A549 (cell line): ENCODE measurements around the gene CSKMT. TPM values are rescaled to one million over a fixed set of nuclear protein-coding genes. Genes with fewer than 3 reads are reported as not detected.
A peak's percentile ranks its signal among the peaks of the same experiment; 100 is the strongest.

Experiments used
- ATAC-seq, 2 experiments: fragments of 200-7000 bp in 1 of 2; fragments of >200 bp in 1 of 2; cut with Nextera tagmentation in 1 of 2; cut with Tn5 transposase in 1 of 2; 3 replicates each; pipeline versions ENCODE4 v1.8.0 to v1.9.1; 2018 to 2020; ENCODE audit warnings: mild to moderate bottlenecking in 1 of 2, moderate library complexity in 1 of 2
- CTCF ChIA-PET: fragments of 300-600 bp; sonication (Branson Sonifier 250); formaldehyde crosslinking; extraction: SDS; loops from one replicate; lab custom pipeline; 2021; ENCODE audit warnings: antibody characterized with exemption, inconsistent platforms; lab: Yijun Ruan, JAX
- POLR2A ChIA-PET: fragments of 350-600 bp; formaldehyde crosslinking; extraction: SDS; loops from one replicate; lab custom pipeline; 2021; ENCODE audit warnings: antibody characterized with exemption, inconsistent platforms; lab: Yijun Ruan, JAX
- DNase-seq, 2 experiments: peaks; one replicate each; pipeline versions ENCODE4 v3.0.0 to v3.0.0-alpha.2; 2011 to 2016; ENCODE audit warnings: low read depth in 1 of 2, low spot score in 1 of 2
- FAIRE-seq: peaks from 2 replicates; lab custom pipeline; 2011; peaks lifted over from hg19 to GRCh38; lab: Jason Lieb, UNC
- H3K27ac ChIP-seq, 2 experiments: fragments of >200 bp; sonication (Bioruptor Twin); formaldehyde crosslinking; 3 replicates each; pipeline ENCODE4 v1.5.1; 2016 to 2017
- H3K4me1 ChIP-seq: fragments of >200 bp; sonication (Bioruptor Twin); formaldehyde crosslinking; 3 replicates; pipeline ENCODE4 v1.6.1; 2016
- H3K4me2 ChIP-seq: fragments of >200 bp; sonication (Bioruptor Twin); formaldehyde crosslinking; 3 replicates; pipeline ENCODE4 v1.6.1; 2016
- H3K4me3 ChIP-seq: fragments of >200 bp; sonication (Bioruptor Twin); formaldehyde crosslinking; 3 replicates; pipeline ENCODE4 v1.5.1; 2016
- H3K9me3 ChIP-seq: fragments of >200 bp; sonication (Bioruptor Twin); formaldehyde crosslinking; 3 replicates; pipeline ENCODE4 v1.6.1; 2016
- CHD2 ChIP-seq: fragments of 150-350 bp; IDR thresholded peaks from 2 replicates; pipeline ENCODE4 v1.6.1; 2014; ENCODE audit warnings: low read length; ENCODE audit not compliant: partially characterized antibody
- CHD4 ChIP-seq: fragments of 200-600 bp; sonication (generic); IDR thresholded peaks from 2 replicates; pipeline ENCODE4 v1.6.1; 2016; ENCODE audit warnings: antibody characterized with exemption, mild to moderate bottlenecking, borderline replicate concordance
- ELK1 ChIP-seq: fragments of 150-350 bp; IDR thresholded peaks from 2 replicates; pipeline ENCODE4 v1.6.1; 2014; ENCODE audit warnings: low read depth, mild to moderate bottlenecking, low read length
- FOSB ChIP-seq: fragments of 250-450 bp; sonication (Bioruptor Pico); IDR thresholded peaks from 2 replicates; pipeline ENCODE4 v1.5.0; 2020; ENCODE audit warnings: mild to moderate bottlenecking, moderate library complexity
- HDAC2 ChIP-seq: fragments of 200-600 bp; sonication (generic); IDR thresholded peaks from 2 replicates; pipeline ENCODE4 v1.6.1; 2016
- HMGXB4 ChIP-seq: fragments of 250-450 bp; sonication (Bioruptor Pico); IDR thresholded peaks from 2 replicates; pipeline ENCODE4 v1.5.0; 2021; ENCODE audit warnings: mild to moderate bottlenecking, moderate library complexity, borderline replicate concordance
- HOXA7 ChIP-seq: fragments of 250-450 bp; sonication (Bioruptor Pico); IDR thresholded peaks from 2 replicates; pipeline ENCODE4 v1.5.0; 2020; ENCODE audit warnings: mild to moderate bottlenecking, moderate library complexity
- MAZ ChIP-seq: fragments of 150-350 bp; IDR thresholded peaks from 2 replicates; pipeline ENCODE4 v1.6.1; 2014; ENCODE audit warnings: antibody characterized with exemption, low read depth, low read length, borderline replicate concordance
- NPAS2 ChIP-seq: fragments of 250-450 bp; sonication (Bioruptor Pico); IDR thresholded peaks from 2 replicates; pipeline ENCODE4 v1.8.0; 2022; ENCODE audit warnings: mild to moderate bottlenecking, moderate library complexity, borderline replicate concordance
- NR3C1 ChIP-seq: fragments of >200 bp; sonication (Bioruptor Twin); formaldehyde crosslinking; IDR thresholded peaks from 3 replicates; pipeline ENCODE4 v1.6.1; 2017
- PBX3 ChIP-seq: IDR thresholded peaks from 2 replicates; pipeline ENCODE4 v1.6.1; 2012
- PHF8 ChIP-seq: fragments of 200-600 bp; sonication (generic); IDR thresholded peaks from 2 replicates; pipeline ENCODE4 v1.6.1; 2016; ENCODE audit warnings: low read depth, mild to moderate bottlenecking, antibody characterized with exemption, moderate library complexity, borderline replicate concordance
- POLR2AphosphoS2 ChIP-seq: conservative IDR thresholded peaks from 2 replicates; pipeline ENCODE4 v1.6.1; 2012; ENCODE audit warnings: low read length, improper control_type of control experiment, inconsistent platforms
- RCOR1 ChIP-seq: fragments of 150-350 bp; IDR thresholded peaks from 2 replicates; pipeline ENCODE4 v1.6.1; 2014; ENCODE audit warnings: antibody characterized with exemption, low read length, low read depth
- SREBF2 ChIP-seq: fragments of 450-650 bp; IDR thresholded peaks from 2 replicates; pipeline ENCODE4 v1.6.1; 2014; ENCODE audit warnings: mild to moderate bottlenecking, moderate library complexity
- TFCP2L1 ChIP-seq: fragments of 250-450 bp; sonication (Bioruptor Pico); IDR thresholded peaks from 2 replicates; pipeline ENCODE4 v1.5.0; 2021; ENCODE audit warnings: mild to moderate bottlenecking
- ZSCAN20 ChIP-seq: fragments of 250-450 bp; sonication (Bioruptor Pico); IDR thresholded peaks from 2 replicates; pipeline ENCODE4 v1.8.0; 2022; ENCODE audit warnings: mild to moderate bottlenecking, moderate library complexity
- WGBS: methylation state at CpG from one replicate; pipeline ENCODE4 v1.1.6; 2017; ENCODE audit errors: missing lambda C conversion rate; 5-methylcytosine and 5-hydroxymethylcytosine counted together
- polyA plus RNA-seq, 4 experiments: library from polyadenylated mRNA; depleted of rRNA in 3 of 4; stranded (reverse); fragments of >200 nt; fragmentation: RNase III in 1 of 4; extraction: RNeasy Plus Mini Kit Qiagen cat#74134 plus additional on column Dnase treatment in 1 of 4; gene quantifications; 2 replicates in 3 of 4; 3 replicates in 1 of 4; pipeline ENCODE4 v1.2.3, GENCODE V29; 2011 to 2017
- TF ChIP-seq, protein P1 (sequence below): fragments of >200 bp; sonication (Bioruptor Twin); formaldehyde crosslinking; IDR thresholded peaks from 3 replicates; pipeline ENCODE4 v1.5.1; 2016
- TF ChIP-seq, protein P2 (sequence below): fragments of >200 bp; sonication (Bioruptor Twin); formaldehyde crosslinking; IDR thresholded peaks from 2 replicates; pipeline ENCODE4 v1.6.1; 2016
- TF ChIP-seq, protein P3 (sequence below): fragments of >200 bp; sonication (Bioruptor Twin); formaldehyde crosslinking; IDR thresholded peaks from 3 replicates; pipeline ENCODE4 v1.6.1; 2016

CSKMT gene
- polyA plus RNA-seq, 2 of the 4 experiments (the other 2 are of a cell fraction): 5.7 to 14.3 TPM

DNA sequence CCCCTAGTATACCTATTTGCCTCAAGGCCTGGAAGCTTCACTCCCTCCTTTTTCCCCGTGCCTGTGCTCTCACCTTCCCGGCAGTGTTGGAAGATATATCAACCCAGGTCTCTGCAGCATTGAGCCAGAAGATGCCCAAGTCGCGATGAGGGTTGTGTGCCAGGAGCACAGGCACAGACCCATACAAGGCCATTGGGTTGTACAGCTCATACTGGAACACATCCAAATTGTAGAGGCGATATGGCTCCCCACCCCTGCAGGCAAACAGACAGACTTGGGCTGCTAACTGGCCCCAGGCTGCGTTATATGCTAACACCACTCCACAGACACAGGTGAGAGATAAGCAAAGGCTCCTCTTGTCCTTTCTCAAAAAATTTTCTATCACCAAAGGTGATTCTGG, 32.6 kb upstream of the CSKMT start:
- Histone ChIP-seq H3K4me3 (no peak overlapping the region), H3K4me2 (no peak overlapping the region), H3K27ac (no peak overlapping the region), H3K9me3 (no peaks in the 10 kb centered on the region), H3K4me1 (no peaks in the 10 kb centered on the region)
- no peak for TF ChIP-seq PHF8
- TF ChIP-seq PBX3: no peak
- TF ChIP-seq, protein P1, sequence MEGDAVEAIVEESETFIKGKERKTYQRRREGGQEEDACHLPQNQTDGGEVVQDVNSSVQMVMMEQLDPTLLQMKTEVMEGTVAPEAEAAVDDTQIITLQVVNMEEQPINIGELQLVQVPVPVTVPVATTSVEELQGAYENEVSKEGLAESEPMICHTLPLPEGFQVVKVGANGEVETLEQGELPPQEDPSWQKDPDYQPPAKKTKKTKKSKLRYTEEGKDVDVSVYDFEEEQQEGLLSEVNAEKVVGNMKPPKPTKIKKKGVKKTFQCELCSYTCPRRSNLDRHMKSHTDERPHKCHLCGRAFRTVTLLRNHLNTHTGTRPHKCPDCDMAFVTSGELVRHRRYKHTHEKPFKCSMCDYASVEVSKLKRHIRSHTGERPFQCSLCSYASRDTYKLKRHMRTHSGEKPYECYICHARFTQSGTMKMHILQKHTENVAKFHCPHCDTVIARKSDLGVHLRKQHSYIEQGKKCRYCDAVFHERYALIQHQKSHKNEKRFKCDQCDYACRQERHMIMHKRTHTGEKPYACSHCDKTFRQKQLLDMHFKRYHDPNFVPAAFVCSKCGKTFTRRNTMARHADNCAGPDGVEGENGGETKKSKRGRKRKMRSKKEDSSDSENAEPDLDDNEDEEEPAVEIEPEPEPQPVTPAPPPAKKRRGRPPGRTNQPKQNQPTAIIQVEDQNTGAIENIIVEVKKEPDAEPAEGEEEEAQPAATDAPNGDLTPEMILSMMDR: no peak
- no peak for TF ChIP-seq CHD2
- TF ChIP-seq SREBF2: no peak
- TF ChIP-seq TFCP2L1 (CRISPR knock-in tag): no peak
- TF ChIP-seq NPAS2 (CRISPR knock-in tag): no peak
- TF ChIP-seq HDAC2: no peak
- DNase-seq (no peak), FAIRE-seq (no peak), ATAC-seq (no peak)
- 88% methylated on average over 6 of the region's 6 CpGs for WGBS
- ChIA-PET CTCF (interaction anchor here (0.7 to 2.1 kb wide), 3 partner anchors 17 to 89 kb away, joined by 3 to 6 read pairs (median 3); no protein-coding TSS in a partner anchor), POLR2A (no interaction called here)

DNA sequence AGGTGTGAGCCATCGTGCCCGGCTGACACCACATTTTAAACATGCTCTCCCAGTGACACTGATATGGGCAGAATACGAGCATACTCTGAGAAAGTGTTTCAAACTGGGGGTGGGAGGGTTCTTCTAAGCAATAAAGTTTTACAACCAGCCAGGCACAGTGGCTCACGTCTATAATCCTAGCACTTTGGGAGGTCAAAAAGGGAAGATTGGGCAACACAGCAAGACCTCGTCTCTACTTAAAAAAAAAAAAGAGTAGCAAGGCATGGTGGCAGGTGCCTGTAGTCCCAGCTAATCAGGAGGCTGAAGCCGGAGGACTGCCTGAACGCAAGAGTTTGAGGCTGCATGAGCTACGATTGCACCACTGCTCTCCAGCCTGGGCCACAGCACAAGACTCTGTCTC, 20.9 kb upstream of the CSKMT start:
- ChIA-PET POLR2A (interaction anchor here (1.1 to 1.5 kb wide), 2 partner anchors 9 to 23 kb away, joined by 4 to 5 read pairs; partner anchors contain the start of genes B3GAT3 and INTS5), CTCF (interaction anchor here (0.6 to 0.7 kb wide), 2 partner anchors 22 to 101 kb away, joined by 3 read pairs; partner anchors contain the start of gene B3GAT3)

More for the DNA sequence above, 20.9 kb upstream of the CSKMT start:
- Histone ChIP-seq H3K4me2 (peak overlapping the region; percentile 96; the same call in 1 of the 3 replicates), H3K9me3 (no peaks in the 10 kb centered on the region), H3K4me1 (peaks cover 15% of the 10 kb centered on the region), H3K27ac (no peak overlapping the region), H3K4me3 (no peak overlapping the region)
- no peak for ATAC-seq
- no peak for FAIRE-seq
- DNase-seq: no peak
- WGBS: 92% methylated on average over 8 of the region's 8 CpGs
- TF ChIP-seq ELK1: no peak
- TF ChIP-seq, protein P2, sequence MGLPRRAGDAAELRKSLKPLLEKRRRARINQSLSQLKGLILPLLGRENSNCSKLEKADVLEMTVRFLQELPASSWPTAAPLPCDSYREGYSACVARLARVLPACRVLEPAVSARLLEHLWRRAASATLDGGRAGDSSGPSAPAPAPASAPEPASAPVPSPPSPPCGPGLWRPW: no peak
- TF ChIP-seq NPAS2 (CRISPR knock-in tag): no peak
- TF ChIP-seq HDAC2: no peak
- no peak for TF ChIP-seq FOSB (CRISPR knock-in tag)
- TF ChIP-seq RCOR1: no peak
- TF ChIP-seq MAZ: no peak
- no peak for TF ChIP-seq POLR2AphosphoS2
- TF ChIP-seq CHD4: no peak
- no peak for TF ChIP-seq ZSCAN20 (CRISPR knock-in tag)
- no peak for TF ChIP-seq HMGXB4 (CRISPR knock-in tag)
- TF ChIP-seq, protein P3, sequence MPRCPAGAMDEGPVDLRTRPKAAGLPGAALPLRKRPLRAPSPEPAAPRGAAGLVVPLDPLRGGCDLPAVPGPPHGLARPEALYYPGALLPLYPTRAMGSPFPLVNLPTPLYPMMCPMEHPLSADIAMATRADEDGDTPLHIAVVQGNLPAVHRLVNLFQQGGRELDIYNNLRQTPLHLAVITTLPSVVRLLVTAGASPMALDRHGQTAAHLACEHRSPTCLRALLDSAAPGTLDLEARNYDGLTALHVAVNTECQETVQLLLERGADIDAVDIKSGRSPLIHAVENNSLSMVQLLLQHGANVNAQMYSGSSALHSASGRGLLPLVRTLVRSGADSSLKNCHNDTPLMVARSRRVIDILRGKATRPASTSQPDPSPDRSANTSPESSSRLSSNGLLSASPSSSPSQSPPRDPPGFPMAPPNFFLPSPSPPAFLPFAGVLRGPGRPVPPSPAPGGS: no peak
- TF ChIP-seq NR3C1: no peak
- no peak for TF ChIP-seq HOXA7
